PFSK-1 (cell line): ENCODE results near the gene PIK3R6.
A peak's percentile ranks its signal among the peaks of the same experiment; 100 is the strongest.

Experiments
- FOXP2 ChIP-seq: optimal IDR thresholded peaks from 2 replicates; pipeline ENCODE3; 2011; ENCODE audit warnings: borderline replicate concordance, control low read depth, inconsistent platforms; ENCODE audit not compliant: insufficient read depth; ENCODE audit errors: extremely low read length, extremely low read depth
- POLR2AphosphoS5 ChIP-seq: IDR thresholded peaks from 2 replicates; pipeline ENCODE4 v1.6.1; 2012; ENCODE audit warnings: low read depth, mild to moderate bottlenecking, control low read depth, low read length, moderate library complexity
- REST ChIP-seq, 2 experiments: IDR thresholded peaks; 2 replicates each; pipeline versions ENCODE4 v1.6.1 to v1.8.0; 2011 to 2012; ENCODE audit warnings: low read depth in 2 of 2, low read length in 2 of 2, control low read depth in 1 of 2, inconsistent platforms in 1 of 2, mild to moderate bottlenecking in 1 of 2, moderate library complexity in 1 of 2; ENCODE audit not compliant: insufficient read depth in 1 of 2
- SIN3A ChIP-seq: IDR thresholded peaks from 2 replicates; pipeline ENCODE4 v1.6.1; 2012; ENCODE audit warnings: mild to moderate bottlenecking, low read length, moderate library complexity, borderline replicate concordance; ENCODE audit not compliant: insufficient read depth
- TAF1 ChIP-seq: IDR thresholded peaks from 2 replicates; pipeline ENCODE4 v1.6.1; 2012; ENCODE audit warnings: low read length, control low read depth, borderline replicate concordance; ENCODE audit not compliant: insufficient read depth

- TF ChIP-seq POLR2AphosphoS5 (no peak), TAF1 (no peak), SIN3A (no peak), REST (IDR thresholded peaks at IDR 0.05; ENCODE audit: insufficient read depth in 1 of 2, low read depth in 2 of 2, low read length in 2 of 2) (peak; percentile 44 to 74; a peak in 3 of 4 replicates), FOXP2 (no peak)
These were observed 20.6 kb upstream of the PIK3R6 start for GRCh38 chr17:8887834-8888703.
